Stomach smooth muscle (tissue), 2 donors: ENCODE results near the gene DGCR2.
"Not testable (repeated sequence)": the region's sequence is repeated elsewhere in the genome, so short reads cannot be mapped to it uniquely, and the experiment has no call there.

Experiments used
- H3K27ac ChIP-seq: one replicate; pipeline ENCODE4 v1.7.0; 2013; ENCODE audit warnings: mild to moderate bottlenecking, low read length, inconsistent platforms
- H3K27me3 ChIP-seq, 2 donors: one replicate each; pipeline ENCODE4 v1.7.0; 2013; ENCODE audit warnings: low read length in 2 of 2; ENCODE audit not compliant: insufficient read depth in 2 of 2, control insufficient read depth in 1 of 2
- H3K36me3 ChIP-seq, 2 donors: one replicate each; pipeline ENCODE4 v1.7.0; 2013; ENCODE audit warnings: low read length in 2 of 2; ENCODE audit not compliant: control insufficient read depth in 2 of 2, insufficient read depth in 2 of 2
- H3K4me1 ChIP-seq: one replicate; pipeline ENCODE4 v1.7.0; 2013; ENCODE audit warnings: low read length; ENCODE audit not compliant: control insufficient read depth, insufficient read depth
- H3K4me3 ChIP-seq, 2 donors: one replicate each; pipeline ENCODE4 v1.7.0; 2013; ENCODE audit warnings: low read length in 2 of 2
- H3K9ac ChIP-seq, 2 donors: one replicate each; pipeline ENCODE4 v1.7.0; 2013; ENCODE audit warnings: low read length in 2 of 2, mild to moderate bottlenecking in 1 of 2
- H3K9me3 ChIP-seq, 2 donors: one replicate each; pipeline ENCODE4 v1.7.0; 2013; ENCODE audit warnings: low read length in 2 of 2; ENCODE audit not compliant: control insufficient read depth in 2 of 2
- donor health status: healthy.
- donor health status: Pancreatic carcinoma.

DGCR2 gene

DNA sequence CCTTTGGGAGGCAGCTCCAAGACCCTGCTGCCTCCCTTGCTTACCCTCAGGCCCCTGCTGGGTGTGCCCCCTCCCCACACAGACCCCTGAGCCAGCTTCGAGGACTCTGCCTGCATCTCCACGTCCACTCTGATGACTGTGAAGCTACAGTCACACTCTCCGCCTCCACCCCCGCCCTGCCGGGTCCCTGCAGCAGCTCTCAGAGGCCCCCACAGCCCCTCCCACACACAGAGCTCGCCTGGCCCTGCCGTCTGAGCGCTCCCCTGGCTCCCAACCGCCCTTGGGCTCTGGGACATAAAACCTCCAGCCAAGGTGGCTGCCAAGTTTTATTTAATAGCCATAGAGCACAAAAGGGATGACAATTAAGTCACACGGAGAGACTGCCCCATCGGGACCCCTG lies 96.1 kb downstream of the DGCR2 start:
- not testable (repeated sequence) for H3K9ac ChIP-seq, H3K9me3 ChIP-seq, H3K27ac ChIP-seq, H3K36me3 ChIP-seq, H3K4me1 ChIP-seq, H3K4me3 ChIP-seq
- H3K27me3 ChIP-seq: peaks cover 8 to 11% of the 10 kb centered on the region in 2 donors

GRCh38 chr22:19024956-19025489 lies 97.2 kb downstream of the DGCR2 start:
- H3K27ac ChIP-seq, H3K9me3 ChIP-seq, H3K27me3 ChIP-seq: not testable (repeated sequence)

GRCh38 chr22:19023931-19024330 lies 98.3 kb downstream of the DGCR2 start:
- H3K27ac ChIP-seq, H3K4me3 ChIP-seq, H3K27me3 ChIP-seq, H3K9me3 ChIP-seq, H3K36me3 ChIP-seq, H3K9ac ChIP-seq, H3K4me1 ChIP-seq: not testable (repeated sequence)

More at GRCh38 chr22:19024956-19025489, 97.2 kb downstream of the DGCR2 start:
- not testable (repeated sequence) for H3K36me3 ChIP-seq, H3K9ac ChIP-seq, H3K4me1 ChIP-seq, H3K4me3 ChIP-seq

GRCh38 chr22:19022755-19023154 lies 99.5 kb downstream of the DGCR2 start:
- no peaks in the 10 kb centered on the region for H3K4me1 ChIP-seq
- H3K9me3 ChIP-seq: no peaks in the 10 kb centered on the region
- no peak overlapping the region for H3K4me3 ChIP-seq
- H3K9ac ChIP-seq: no peak overlapping the region
- H3K27ac ChIP-seq: no peak overlapping the region
- no peaks in the 10 kb centered on the region for H3K36me3 ChIP-seq
- peaks cover 3% of the 10 kb centered on the region in 2 donors for H3K27me3 ChIP-seq

- no peak overlapping the region for H3K4me3 ChIP-seq
- no peak overlapping the region for H3K27ac ChIP-seq
- peaks cover 0 to 3% of the 10 kb centered on the region in 2 donors for H3K27me3 ChIP-seq
- H3K9ac ChIP-seq: no peak overlapping the region
- H3K9me3 ChIP-seq: no peaks in the 10 kb centered on the region
- no peaks in the 10 kb centered on the region for H3K4me1 ChIP-seq
- no peaks in the 10 kb centered on the region for H3K36me3 ChIP-seq
These were observed 102.6 kb downstream of the DGCR2 start for GRCh38 chr22:19019679-19020032.

DNA sequence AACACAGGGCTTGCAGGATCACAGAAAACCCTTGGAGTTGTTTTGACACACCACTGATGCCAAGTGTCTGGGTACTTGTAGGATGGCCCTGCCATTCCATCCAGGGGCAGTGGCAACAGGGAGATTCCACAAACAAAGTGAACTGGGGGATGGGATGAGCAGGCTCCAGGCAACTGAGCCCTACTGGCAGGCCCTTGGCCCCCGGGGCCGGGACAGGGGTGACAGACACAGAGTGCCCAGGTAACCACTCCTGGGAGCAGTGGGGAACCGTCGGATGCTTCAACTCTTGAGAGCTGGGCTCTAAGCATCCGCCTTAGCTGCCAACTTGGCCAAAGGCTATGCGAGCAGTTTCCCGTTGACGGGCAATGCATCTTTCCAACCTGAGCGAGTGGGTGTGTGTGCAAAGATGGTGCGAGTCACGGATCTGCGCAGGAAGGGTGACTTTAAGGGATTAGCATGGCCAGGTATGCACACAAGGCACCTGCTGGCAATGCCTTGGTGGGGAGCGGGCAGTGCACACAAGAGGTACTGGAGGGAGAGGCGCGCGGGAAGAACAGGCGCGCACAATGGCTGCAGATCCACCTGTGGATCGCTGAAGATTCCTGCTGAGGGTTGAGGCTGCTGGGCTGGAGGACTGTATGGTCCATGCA lies 103.1 kb downstream of the DGCR2 start:
- H3K36me3 ChIP-seq: no peaks in the 10 kb centered on the region
- no peak overlapping the region for H3K27ac ChIP-seq
- no peaks in the 10 kb centered on the region for H3K9me3 ChIP-seq
- H3K4me1 ChIP-seq: no peaks in the 10 kb centered on the region
- no peak overlapping the region for H3K9ac ChIP-seq
- H3K4me3 ChIP-seq: no peak overlapping the region
- peaks cover 0 to 3% of the 10 kb centered on the region in 2 donors for H3K27me3 ChIP-seq

DNA sequence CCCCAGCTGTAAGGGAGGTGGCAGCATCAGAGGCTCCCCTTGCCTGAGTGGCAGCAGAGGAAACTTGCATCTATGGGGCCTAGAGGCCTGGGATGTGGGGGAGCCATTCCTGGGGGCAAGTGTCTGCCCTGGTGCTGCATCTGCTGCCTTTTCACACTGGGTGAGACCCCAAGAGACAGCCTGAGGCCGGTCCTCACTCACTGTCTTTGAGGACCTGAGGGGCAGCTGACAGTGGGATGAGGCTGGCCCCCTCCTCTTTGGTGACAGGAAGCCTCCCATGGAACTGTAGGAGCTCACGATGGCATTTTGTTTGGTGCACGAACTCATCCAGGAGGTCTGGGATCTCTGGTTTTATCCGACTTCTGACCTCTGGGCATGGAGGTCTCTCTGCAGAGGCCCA lies 104.0 kb downstream of the DGCR2 start:
- Histone ChIP-seq H3K27me3 (peaks cover 0 to 3% of the 10 kb centered on the region in 2 donors), H3K4me1 (no peaks in the 10 kb centered on the region), H3K9ac (no peak overlapping the region), H3K36me3 (no peaks in the 10 kb centered on the region), H3K27ac (no peak overlapping the region), H3K4me3 (no peak overlapping the region), H3K9me3 (no peaks in the 10 kb centered on the region)

- Histone ChIP-seq H3K9ac (no peak overlapping the region), H3K4me3 (no peak overlapping the region), H3K36me3 (no peaks in the 10 kb centered on the region), H3K9me3 (no peaks in the 10 kb centered on the region), H3K27me3 (peaks cover 0 to 3% of the 10 kb centered on the region in 2 donors), H3K4me1 (no peaks in the 10 kb centered on the region), H3K27ac (no peak overlapping the region)
These were observed 106.0 kb downstream of the DGCR2 start for GRCh38 chr22:19016081-19016766.

GRCh38 chr22:19014886-19015285 lies 107.3 kb downstream of the DGCR2 start:
- Histone ChIP-seq H3K9me3 (no peaks in the 10 kb centered on the region), H3K4me1 (no peaks in the 10 kb centered on the region), H3K27ac (no peak overlapping the region), H3K4me3 (no peak overlapping the region), H3K9ac (no peak overlapping the region), H3K27me3 (peaks cover 0 to 3% of the 10 kb centered on the region in 2 donors), H3K36me3 (no peaks in the 10 kb centered on the region)

DNA sequence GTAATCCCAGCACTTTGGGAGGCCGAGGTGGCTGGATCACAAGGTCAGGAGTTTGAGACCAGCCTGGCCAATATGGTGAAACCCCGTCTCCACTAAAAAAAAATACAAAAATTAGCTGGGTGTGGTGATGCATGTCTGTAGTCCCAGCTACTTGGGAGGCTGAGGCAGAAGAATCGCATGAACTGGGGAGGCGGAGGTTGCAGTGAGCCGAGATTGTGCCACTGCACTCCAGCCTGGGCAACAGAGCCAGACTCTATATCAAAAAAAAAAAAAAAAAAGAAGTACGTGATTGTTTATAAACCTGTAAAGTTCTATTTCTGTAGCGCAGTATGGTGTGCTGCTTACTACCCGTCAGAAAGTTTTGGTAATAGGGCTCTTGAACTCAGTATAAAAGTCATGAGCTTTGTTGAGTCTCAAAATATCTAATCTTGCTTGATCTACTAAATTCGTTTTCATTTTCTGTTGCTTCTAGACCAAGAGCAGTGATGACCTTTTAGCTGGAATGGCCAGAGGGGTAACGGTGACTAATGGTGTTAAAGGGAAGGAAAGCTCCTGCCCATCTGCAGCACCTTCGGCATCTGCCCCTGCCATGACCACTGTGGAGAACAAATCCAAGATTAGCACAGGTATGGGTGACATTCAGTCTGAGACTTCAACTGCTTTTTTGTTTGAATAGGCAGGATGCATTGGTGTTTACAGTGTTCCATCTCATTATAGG lies 108.2 kb downstream of the DGCR2 start:
- not testable (repeated sequence) for H3K27ac ChIP-seq, H3K4me3 ChIP-seq, H3K9me3 ChIP-seq, H3K27me3 ChIP-seq, H3K36me3 ChIP-seq, H3K9ac ChIP-seq, H3K4me1 ChIP-seq

DNA sequence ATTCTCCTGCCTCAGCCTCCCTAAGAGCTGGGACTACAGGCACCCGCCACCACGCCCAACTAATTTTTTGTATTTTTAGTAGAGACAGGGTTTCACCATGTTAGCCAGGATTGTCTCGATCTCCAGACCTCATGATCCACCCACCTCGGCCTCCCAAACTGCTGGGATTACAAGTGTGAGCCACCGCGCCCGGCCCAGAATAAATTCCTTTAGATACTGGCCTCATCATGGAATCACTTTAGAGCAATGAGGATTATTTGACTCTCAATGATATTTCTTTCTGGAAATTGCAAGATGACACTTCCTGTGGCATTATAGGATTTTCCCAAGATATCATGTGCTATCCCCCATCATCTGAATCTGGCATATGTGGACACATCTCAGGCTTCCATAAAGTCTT lies 108.8 kb downstream of the DGCR2 start:
- H3K9me3 ChIP-seq, H3K27ac ChIP-seq, H3K4me3 ChIP-seq, H3K36me3 ChIP-seq, H3K27me3 ChIP-seq, H3K4me1 ChIP-seq, H3K9ac ChIP-seq: not testable (repeated sequence)
